Limb (tissue), 2 donors: ENCODE measurements around the gene TMEM106C.

Experiments used
- DNase-seq, 2 donors: peaks; one replicate each; pipeline ENCODE4 v3.0.0-alpha.2; 2016; ENCODE audit errors: extremely low spot score in 2 of 2

Gene TMEM106C

GRCh38 chr12:47963340-47964040, at the start of gene TMEM106C:
Gene TMEM106C, plus strand, starts transcription at chr12:47963596. Its CDS starts 641 bp downstream, at chr12:47964237.
- peak; percentile 94 to 98 for DNase-seq

GRCh38 chr12:47920913-47921312, 42.5 kb upstream of the TMEM106C start:
- no peak for DNase-seq

GRCh38 chr12:47921907-47922306, 41.5 kb upstream of the TMEM106C start:
- DNase-seq = no peak

- no peak for DNase-seq
Observed at GRCh38 chr12:47927346-47927745, 36.0 kb upstream of the TMEM106C start.

- no peak for DNase-seq
Observed at GRCh38 chr12:47930634-47931033, 32.8 kb upstream of the TMEM106C start.

- DNase-seq = no peak
Observed at GRCh38 chr12:47931187-47931586, 32.2 kb upstream of the TMEM106C start.

GRCh38 chr12:47935184-47935583, 28.2 kb upstream of the TMEM106C start:
- DNase-seq = peak in 1 of 2 donors; percentile 69

GRCh38 chr12:47938093-47938492, 25.3 kb upstream of the TMEM106C start:
- DNase-seq = no peak

- no peak for DNase-seq
Observed at GRCh38 chr12:47938594-47938993, 24.8 kb upstream of the TMEM106C start.

- DNase-seq = no peak
Observed at GRCh38 chr12:47939009-47939601, 24.3 kb upstream of the TMEM106C start.

- no peak for DNase-seq
Observed at GRCh38 chr12:47940773-47941474, 22.5 kb upstream of the TMEM106C start.

GRCh38 chr12:47941475-47941780, 22.0 kb upstream of the TMEM106C start:
- DNase-seq = no peak

GRCh38 chr12:47941871-47942613, 21.4 kb upstream of the TMEM106C start:
- DNase-seq = peak in 1 of 2 donors; percentile 67

- no peak for DNase-seq
Observed at GRCh38 chr12:47942614-47943225, 20.7 kb upstream of the TMEM106C start.

- DNase-seq = no peak
Observed at GRCh38 chr12:47943623-47944340, 19.6 kb upstream of the TMEM106C start.

- DNase-seq = no peak
Observed at GRCh38 chr12:47944685-47945340, 18.6 kb upstream of the TMEM106C start.

- no peak for DNase-seq
Observed at GRCh38 chr12:47945341-47945728, 18.1 kb upstream of the TMEM106C start.

GRCh38 chr12:47946413-47947323, 16.7 kb upstream of the TMEM106C start:
- DNase-seq = no peak

- no peak for DNase-seq
Observed at GRCh38 chr12:47947341-47947740, 16.1 kb upstream of the TMEM106C start.
